ENCODE results near the gene ADGRF3.

Gene ADGRF3

GRCh38 chr2:26302846-26303245, 43.7 kb downstream of the ADGRF3 start:
- peak; percentile 14 for DNase-seq (ENCODE audit: low read depth)
- H3K4me3 ChIP-seq (ENCODE audit: low read length): no peak overlapping the region
- no peak for TF ChIP-seq CTCF (conservative IDR thresholded peaks at IDR 0.05; ENCODE audit: low read length)

GRCh38 chr2:26300234-26300925, 46.2 kb downstream of the ADGRF3 start:
- DNase-seq (ENCODE audit: low read depth): peak; percentile 42
- TF ChIP-seq CTCF (conservative IDR thresholded peaks at IDR 0.05; ENCODE audit: low read length): no peak
- H3K4me3 ChIP-seq (ENCODE audit: low read length): peak overlapping the region; percentile 66

GRCh38 chr2:26299471-26300101, 47.0 kb downstream of the ADGRF3 start:
- peak; percentile 55 for DNase-seq (ENCODE audit: low read depth)
- no peak for TF ChIP-seq CTCF (conservative IDR thresholded peaks at IDR 0.05; ENCODE audit: low read length)
- peak overlapping the region; percentile 66 for H3K4me3 ChIP-seq (ENCODE audit: low read length)

GRCh38 chr2:26298638-26299393, 47.8 kb downstream of the ADGRF3 start:
- H3K4me3 ChIP-seq (ENCODE audit: low read length): peak overlapping the region; percentile 66
- peak; percentile 74 for DNase-seq (ENCODE audit: low read depth)
- no peak for TF ChIP-seq CTCF (conservative IDR thresholded peaks at IDR 0.05; ENCODE audit: low read length)

DNA sequence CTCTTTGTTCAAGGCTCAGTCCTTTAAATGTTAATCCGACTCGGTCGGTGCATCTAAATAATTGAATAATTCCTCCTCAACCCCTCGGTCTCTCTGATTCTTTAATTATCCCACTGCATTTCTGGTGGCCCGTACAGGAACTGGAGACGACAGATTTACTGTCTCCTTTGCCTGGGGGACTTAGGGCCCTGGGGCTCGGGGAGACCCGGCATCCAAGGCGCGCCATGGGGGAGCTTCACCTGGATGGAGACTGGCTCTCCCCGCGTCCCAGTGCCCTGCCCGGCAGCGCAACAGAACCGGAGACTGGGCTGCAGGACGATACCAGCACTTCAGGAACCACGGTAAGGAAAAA, 48.3 kb downstream of the ADGRF3 start:
- peak overlapping the region; percentile 66 for H3K4me3 ChIP-seq (ENCODE audit: low read length)
- no peak for DNase-seq (ENCODE audit: low read depth)
- no peak for TF ChIP-seq CTCF (conservative IDR thresholded peaks at IDR 0.05; ENCODE audit: low read length)

DNA sequence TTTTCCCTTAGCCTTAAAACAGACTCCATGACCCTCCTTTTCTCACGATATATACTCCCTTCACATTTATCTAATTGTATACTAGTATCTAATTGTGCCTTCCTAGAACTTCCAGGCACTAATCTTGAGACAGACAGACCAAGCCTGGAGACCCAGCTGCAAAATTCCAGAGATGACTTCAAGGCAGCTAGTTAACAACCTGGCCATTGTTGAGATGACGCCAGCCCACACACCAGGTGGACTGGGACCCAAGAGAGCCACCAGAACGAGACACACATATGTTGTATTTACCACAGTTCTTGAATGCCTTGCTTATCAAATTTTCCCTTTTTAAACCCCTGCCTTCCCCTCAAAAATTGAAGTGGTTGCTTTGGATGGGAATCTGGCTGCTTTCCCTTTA, 49.5 kb downstream of the ADGRF3 start:
- no peak overlapping the region for H3K4me3 ChIP-seq (ENCODE audit: low read length)
- no peak for TF ChIP-seq CTCF (conservative IDR thresholded peaks at IDR 0.05; ENCODE audit: low read length)
- DNase-seq (ENCODE audit: low read depth): no peak

All from AG10803 (cell line).